NT2/D1 (cell line): Measurements from ENCODE around the gene TMPRSS15.

Experiments
- SUZ12 ChIP-seq: IDR thresholded peaks from 2 replicates; pipeline ENCODE4 v1.6.1; 2011; ENCODE audit not compliant: insufficient read length, insufficient read depth; ENCODE audit errors: extremely low read depth
- ZNF274 ChIP-seq: IDR thresholded peaks from 2 replicates; pipeline ENCODE4 v1.6.1; 2011; ENCODE audit warnings: mild to moderate bottlenecking, low read depth, low read length

GRCh38 chr21:18403735-18404450 lies at the start of gene TMPRSS15:
- TF ChIP-seq SUZ12 (no peak), ZNF274 (no peak)
